Caco-2 (cell line): ENCODE measurements around the gene LAP3. TPM values are rescaled to one million over a fixed set of nuclear protein-coding genes. Genes with fewer than 3 reads are reported as not detected.
"Not testable (repeated sequence)": the region's sequence is repeated elsewhere in the genome, so short reads cannot be mapped to it uniquely, and the experiment has no call there.

ENCODE experiments used
- BruUV-seq: library from RNA; stranded (reverse); fragments of 400-500 nt; replicated peaks from 2 replicates; lab custom pipeline; 2021; lab: Mats Ljungman, UMichigan
- CTCF ChIA-PET: fragments of 300-600 bp; sonication (Branson Sonifier 250); formaldehyde crosslinking; loops from one replicate; lab custom pipeline; 2022; ENCODE audit warnings: antibody characterized with exemption; lab: Charles Lee
- POLR2A ChIA-PET: fragments of 300-600 bp; sonication (Branson Sonifier 250); formaldehyde crosslinking; loops from one replicate; lab custom pipeline; 2022; ENCODE audit warnings: antibody characterized with exemption; lab: Charles Lee
- DNase-seq, 2 experiments: peaks; one replicate each; pipeline versions ENCODE4 v3.0.0 to v3.0.0-alpha.2; 2020 to 2022
- H3K27me3 ChIP-seq: replicated peaks from 2 replicates; pipeline ENCODE4 v1.6.0; 2011; ENCODE audit warnings: low read length; ENCODE audit not compliant: control insufficient read depth, insufficient read depth
- H3K36me3 ChIP-seq: 2 replicates; pipeline ENCODE4 v1.5.1; 2011; ENCODE audit warnings: low read length; ENCODE audit not compliant: control insufficient read depth, insufficient read depth
- H3K4me1 ChIP-seq: fragments of 250-450 bp; sonication (Bioruptor Pico); 2 replicates; pipeline ENCODE4 v1.5.1; 2020; ENCODE audit warnings: mild to moderate bottlenecking
- H3K4me3 ChIP-seq: 2 replicates; pipeline ENCODE4 v1.5.1; 2011; ENCODE audit warnings: low read depth, mild to moderate bottlenecking, control low read depth, low read length
- H3K9me3 ChIP-seq: fragments of 250-450 bp; sonication (Bioruptor Pico); 2 replicates; pipeline ENCODE4 v1.5.1; 2020; ENCODE audit warnings: mild to moderate bottlenecking, moderate library complexity
- H3K27ac Mint-ChIP-seq: one replicate; pipeline ENCODE4 v1.8.0; 2022; ENCODE audit warnings: mixed read lengths; ENCODE audit not compliant: unreplicated experiment
- H3K27me3 Mint-ChIP-seq: one replicate; pipeline ENCODE4 v1.8.0; 2022; ENCODE audit warnings: mixed read lengths; ENCODE audit not compliant: insufficient read depth, unreplicated experiment
- H3K36me3 Mint-ChIP-seq: one replicate; pipeline ENCODE4 v1.8.0; 2022; ENCODE audit warnings: mild to moderate bottlenecking, mixed read lengths; ENCODE audit not compliant: insufficient read depth, unreplicated experiment
- H3K4me1 Mint-ChIP-seq: one replicate; pipeline ENCODE4 v1.8.0; 2022; ENCODE audit warnings: low read depth, mixed read lengths; ENCODE audit not compliant: unreplicated experiment
- H3K4me3 Mint-ChIP-seq: one replicate; pipeline ENCODE4 v1.8.0; 2022; ENCODE audit warnings: mild to moderate bottlenecking, moderate library complexity, mixed read lengths; ENCODE audit not compliant: unreplicated experiment
- H3K9me3 Mint-ChIP-seq: one replicate; pipeline ENCODE4 v1.8.0; 2022; ENCODE audit warnings: mixed read lengths; ENCODE audit not compliant: unreplicated experiment
- intact Hi-C: fragments of 100-400 bp; cut with micrococcal nuclease; formaldehyde crosslinking; loops from one replicate; pipeline ENCODE4 v1.10.0; 2022; ENCODE audit not compliant: unreplicated experiment
- total RNA-seq: library from RNA; stranded (reverse); gene quantifications from 2 replicates; pipeline ENCODE4 v1.2.3, GENCODE V29; 2022
- TF ChIP-seq, protein P1 (sequence below), 2 experiments: fragments of 200-600 bp in 1 of 2; IDR thresholded peaks; 1 replicate in 1 of 2; 2 replicates in 1 of 2; pipeline versions ENCODE4 v1.5.1 to v1.8.0; 2011 to 2022; ENCODE audit warnings: antibody characterized with exemption in 1 of 2, control low read depth in 1 of 2, inconsistent platforms in 1 of 2, low read depth in 1 of 2, low read length in 1 of 2, mild to moderate bottlenecking in 1 of 2, moderate library complexity in 1 of 2; ENCODE audit not compliant: insufficient read depth in 1 of 2, severe bottlenecking in 1 of 2, unreplicated experiment in 1 of 2

Gene LAP3
- total RNA-seq, 1 experiment from 2014 or later: 62.7 TPM

DNA sequence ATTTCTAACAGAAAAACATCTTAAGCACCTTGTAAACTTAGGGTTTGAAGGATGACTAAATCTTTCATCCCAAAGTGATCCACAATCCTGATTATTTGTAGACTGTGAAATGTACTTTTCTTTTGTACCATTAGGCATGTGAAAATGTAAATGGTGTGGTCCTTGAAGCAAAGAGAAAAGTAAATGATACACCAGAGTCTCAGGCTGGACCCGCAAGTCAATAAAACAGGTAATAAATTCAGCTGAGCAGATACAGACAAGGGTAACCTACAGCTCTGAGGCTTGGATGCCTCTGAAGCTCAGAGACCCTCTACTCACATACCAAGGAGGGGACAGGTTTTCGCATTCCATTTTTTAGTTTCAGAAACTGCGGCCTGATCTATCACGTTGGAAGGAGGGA lies 2.8 kb upstream of the LAP3 start:
- no peak for DNase-seq
- no TSS peak for BruUV-seq
- no peaks in the 10 kb centered on the region for H3K27me3 ChIP-seq
- TF ChIP-seq, protein P1, sequence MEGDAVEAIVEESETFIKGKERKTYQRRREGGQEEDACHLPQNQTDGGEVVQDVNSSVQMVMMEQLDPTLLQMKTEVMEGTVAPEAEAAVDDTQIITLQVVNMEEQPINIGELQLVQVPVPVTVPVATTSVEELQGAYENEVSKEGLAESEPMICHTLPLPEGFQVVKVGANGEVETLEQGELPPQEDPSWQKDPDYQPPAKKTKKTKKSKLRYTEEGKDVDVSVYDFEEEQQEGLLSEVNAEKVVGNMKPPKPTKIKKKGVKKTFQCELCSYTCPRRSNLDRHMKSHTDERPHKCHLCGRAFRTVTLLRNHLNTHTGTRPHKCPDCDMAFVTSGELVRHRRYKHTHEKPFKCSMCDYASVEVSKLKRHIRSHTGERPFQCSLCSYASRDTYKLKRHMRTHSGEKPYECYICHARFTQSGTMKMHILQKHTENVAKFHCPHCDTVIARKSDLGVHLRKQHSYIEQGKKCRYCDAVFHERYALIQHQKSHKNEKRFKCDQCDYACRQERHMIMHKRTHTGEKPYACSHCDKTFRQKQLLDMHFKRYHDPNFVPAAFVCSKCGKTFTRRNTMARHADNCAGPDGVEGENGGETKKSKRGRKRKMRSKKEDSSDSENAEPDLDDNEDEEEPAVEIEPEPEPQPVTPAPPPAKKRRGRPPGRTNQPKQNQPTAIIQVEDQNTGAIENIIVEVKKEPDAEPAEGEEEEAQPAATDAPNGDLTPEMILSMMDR (IDR thresholded peaks at IDR 0.05; ENCODE audit: insufficient read depth in 1 of 2, low read depth in 1 of 2, low read length in 1 of 2, severe bottlenecking in 1 of 2, unreplicated experiment in 1 of 2): no peak
- Mint-ChIP-seq H3K4me3 (no peak overlapping the region), H3K27ac (no peak overlapping the region), H3K27me3 (no peaks in the 10 kb centered on the region), H3K4me1 (peaks cover 7% of the 10 kb centered on the region), H3K9me3 (no peaks in the 10 kb centered on the region), H3K36me3 (peaks cover 16% of the 10 kb centered on the region)
- no peak overlapping the region for H3K4me3 ChIP-seq
- CTCF ChIA-PET: no interaction called here
- H3K36me3 ChIP-seq: no peaks in the 10 kb centered on the region
- H3K9me3 ChIP-seq: no peaks in the 10 kb centered on the region
- intact Hi-C loops: no loop called here
- H3K4me1 ChIP-seq: peaks cover 16% of the 10 kb centered on the region
- POLR2A ChIA-PET: no interaction called here

DNA sequence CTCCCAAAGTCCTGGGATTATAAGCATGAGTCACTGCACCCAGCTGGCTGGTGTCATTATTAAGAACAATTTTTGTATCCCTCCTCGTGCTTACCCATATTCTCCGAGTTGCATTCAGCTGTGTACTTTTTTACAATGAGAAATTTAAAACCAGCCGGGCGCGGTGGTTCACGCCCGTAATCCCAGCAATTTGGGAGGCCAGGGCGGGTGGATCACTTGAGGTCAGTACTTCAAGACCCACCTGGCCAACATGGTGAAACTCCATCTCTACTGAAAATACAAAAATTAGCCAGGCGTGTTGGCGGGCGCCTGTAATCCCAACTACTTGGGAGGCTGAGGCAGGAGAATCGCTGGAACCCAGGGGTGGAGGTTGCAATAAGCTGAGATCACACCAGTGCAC lies 1.8 kb upstream of the LAP3 start:
- H3K9me3 ChIP-seq, H3K27me3 ChIP-seq, BruUV-seq, POLR2A ChIA-PET, H3K4me3 ChIP-seq, DNase-seq, H3K4me3 Mint-ChIP-seq, H3K27ac Mint-ChIP-seq, H3K36me3 ChIP-seq, H3K27me3 Mint-ChIP-seq, H3K4me1 Mint-ChIP-seq, H3K9me3 Mint-ChIP-seq: not testable (repeated sequence)
- CTCF ChIA-PET: interaction anchor here (0.5 kb wide), 1 partner anchor 72 kb away, joined by 3 read pairs; no protein-coding TSS in a partner anchor
- intact Hi-C loops: loop anchor here (5.0 kb wide), 1 partner anchor 447 kb away; the partner anchor contains the start of gene LCORL
- peaks cover 16% of the 10 kb centered on the region for H3K36me3 Mint-ChIP-seq
- peaks cover 16% of the 10 kb centered on the region for H3K4me1 ChIP-seq

DNA sequence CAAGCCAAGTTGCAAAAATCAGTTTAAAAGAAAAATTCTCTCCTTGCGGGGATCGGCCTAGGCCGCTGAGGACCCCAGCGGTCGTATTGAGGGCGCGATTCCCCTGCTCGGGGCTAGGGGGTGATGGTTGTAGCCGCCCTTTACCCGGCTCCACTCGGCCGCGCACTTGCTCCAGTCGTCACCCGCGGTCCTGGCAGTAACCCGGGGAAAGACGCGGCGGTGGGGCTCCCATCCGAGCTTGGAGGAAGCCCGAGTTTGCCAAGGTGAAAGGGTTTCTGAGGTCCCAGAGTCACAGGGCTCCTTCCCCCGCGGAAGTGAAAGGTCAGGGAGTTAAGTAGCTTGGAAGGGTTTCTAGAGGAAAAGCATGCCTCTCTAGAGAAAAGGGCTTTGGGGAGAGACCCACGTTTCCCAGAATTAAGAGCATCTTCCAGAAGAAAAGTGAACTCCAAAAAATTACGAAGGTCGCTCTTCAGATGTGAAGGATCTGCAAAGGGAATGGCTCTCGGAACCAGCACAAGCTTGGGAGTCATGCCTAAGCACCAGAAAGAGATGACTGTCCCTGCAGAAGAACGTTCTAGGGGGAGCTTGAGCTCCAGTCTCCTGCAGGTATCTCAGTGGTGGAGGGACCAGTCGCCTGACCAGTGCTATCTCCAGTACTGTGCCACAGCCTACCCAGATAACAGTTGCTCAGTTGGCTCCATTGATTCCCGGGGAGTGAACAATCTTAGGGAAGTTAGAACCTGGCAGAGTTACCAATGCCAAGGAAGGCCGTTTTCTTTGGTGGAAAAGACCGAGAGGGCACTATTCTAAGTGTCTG lies 875 bp downstream of the LAP3 start:
- Mint-ChIP-seq H3K4me3 (peak overlapping the region; percentile 84), H3K36me3 (peaks cover 22% of the 10 kb centered on the region), H3K27ac (peak overlapping the region; percentile 88), H3K9me3 (no peaks in the 10 kb centered on the region), H3K4me1 (peaks cover 8% of the 10 kb centered on the region), H3K27me3 (no peaks in the 10 kb centered on the region)
- Histone ChIP-seq H3K9me3 (no peaks in the 10 kb centered on the region), H3K36me3 (no peaks in the 10 kb centered on the region), H3K4me3 (peak overlapping the region; percentile 77), H3K27me3 (no peaks in the 10 kb centered on the region), H3K4me1 (peaks cover 16% of the 10 kb centered on the region)
- intact Hi-C loops: loop anchor here (1.0 to 5.0 kb wide), 5 partner anchors 19 to 444 kb away; partner anchors contain the start of genes DCAF16, LCORL, MED28 and NCAPG
- TSS peak; percentile 51 for BruUV-seq
- peak; percentile 22 to 42 for DNase-seq
- TF ChIP-seq, protein P1 (IDR thresholded peaks at IDR 0.05; ENCODE audit: insufficient read depth in 1 of 2, low read depth in 1 of 2, low read length in 1 of 2, severe bottlenecking in 1 of 2, unreplicated experiment in 1 of 2): no peak
- ChIA-PET CTCF (interaction anchor here (1.2 kb wide), 1 partner anchor 29 kb away, joined by 9 read pairs; no protein-coding TSS in a partner anchor), POLR2A (interaction anchor here (0.6 kb wide), 2 partner anchors 10 to 29 kb away, joined by 3 read pairs; no protein-coding TSS in a partner anchor)
